ENCODE results near the gene TSC22D1.
"Not testable (repeated sequence)": the region's sequence is repeated elsewhere in the genome, so short reads cannot be mapped to it uniquely, and the experiment has no call there.

The TSC22D1 gene

GRCh38 chr13:44573071-44573470, 3.1 kb downstream of the TSC22D1 start:
- DNase-seq (ENCODE audit: low spot score): no peak

GRCh38 chr13:44566601-44567000, 9.5 kb downstream of the TSC22D1 start:
- DNase-seq (ENCODE audit: low spot score): no peak

GRCh38 chr13:44565881-44566280, 10.2 kb downstream of the TSC22D1 start:
- DNase-seq (ENCODE audit: low spot score): no peak

- no peak for DNase-seq (ENCODE audit: low spot score)
Measured at GRCh38 chr13:44564936-44565335, 11.2 kb downstream of the TSC22D1 start.

GRCh38 chr13:44562853-44563252, 13.3 kb downstream of the TSC22D1 start:
- DNase-seq (ENCODE audit: low spot score): not testable (repeated sequence)

GRCh38 chr13:44561351-44561750, 14.8 kb downstream of the TSC22D1 start:
- DNase-seq (ENCODE audit: low spot score): no peak

GRCh38 chr13:44557986-44558385, 18.1 kb downstream of the TSC22D1 start:
- no peak for DNase-seq (ENCODE audit: low spot score)

GRCh38 chr13:44555207-44555606, 20.9 kb downstream of the TSC22D1 start:
- no peak for DNase-seq (ENCODE audit: low spot score)

GRCh38 chr13:44549476-44549875, 26.7 kb downstream of the TSC22D1 start:
- no peak for DNase-seq (ENCODE audit: low spot score)

- DNase-seq (ENCODE audit: low spot score): no peak
Measured at GRCh38 chr13:44546164-44546563, 30.0 kb downstream of the TSC22D1 start.

GRCh38 chr13:44543369-44543768, 32.8 kb downstream of the TSC22D1 start:
- no peak for DNase-seq (ENCODE audit: low spot score)

- DNase-seq (ENCODE audit: low spot score): no peak
Measured at GRCh38 chr13:44542361-44542760, 33.8 kb downstream of the TSC22D1 start.

- DNase-seq (ENCODE audit: low spot score): no peak
Measured at GRCh38 chr13:44541601-44542000, 34.5 kb downstream of the TSC22D1 start.

GRCh38 chr13:44540761-44541434, 35.2 kb downstream of the TSC22D1 start:
- DNase-seq (ENCODE audit: low spot score): no peak

GRCh38 chr13:44537248-44537647, 38.9 kb downstream of the TSC22D1 start:
- no peak for DNase-seq (ENCODE audit: low spot score)

- DNase-seq (ENCODE audit: low spot score): peak; percentile 28
Measured at GRCh38 chr13:44523146-44524015, 52.7 kb downstream of the TSC22D1 start.

- no peak for DNase-seq (ENCODE audit: low spot score)
Measured at GRCh38 chr13:44519642-44520041, 56.5 kb downstream of the TSC22D1 start.

- peak; percentile 11 for DNase-seq (ENCODE audit: low spot score)
Measured at GRCh38 chr13:44516771-44517170, 59.4 kb downstream of the TSC22D1 start.

GRCh38 chr13:44514278-44514677, 61.9 kb downstream of the TSC22D1 start:
- DNase-seq (ENCODE audit: low spot score): no peak

GRCh38 chr13:44509853-44510252, 66.3 kb downstream of the TSC22D1 start:
- not testable (repeated sequence) for DNase-seq (ENCODE audit: low spot score)

GRCh38 chr13:44508562-44509077, 67.5 kb downstream of the TSC22D1 start:
- no peak for DNase-seq (ENCODE audit: low spot score)

- DNase-seq (ENCODE audit: low spot score): no peak
Measured at GRCh38 chr13:44507639-44508038, 68.5 kb downstream of the TSC22D1 start.

GRCh38 chr13:44506719-44507118, 69.4 kb downstream of the TSC22D1 start:
- DNase-seq (ENCODE audit: low spot score): no peak
